Measurements from ENCODE around the gene NTN1. TPM values are rescaled to one million over a fixed set of nuclear protein-coding genes. Genes with fewer than 3 reads are reported as not detected.
A peak's percentile ranks its signal among the peaks of the same experiment; 100 is the strongest.
"Not testable (repeated sequence)": the region's sequence is repeated elsewhere in the genome, so short reads cannot be mapped to it uniquely, and the experiment has no call there.

NTN1 gene
- total and polyA plus RNA-seq, 7 experiments from 2014 or later, result 0.07 to 0.12 (median 0.11) TPM; not detected in 4

- intact Hi-C loops (cut with micrococcal nuclease), result no loop called here
- H3K27ac Mint-ChIP-seq, result peak overlapping the region in 1 of 9 donors; percentile 29
- Histone ChIP-seq H3K9me3 (ENCODE audit: control insufficient read depth in 2 of 3, low read length in 3 of 3) (no peaks in the 10 kb centered on the region), H3K4me1 (ENCODE audit: control insufficient read depth in 2 of 2, insufficient read depth in 2 of 2, low read length in 2 of 2) (peaks cover 0 to 10% of the 10 kb centered on the region in 2 donors), H3K27ac (ENCODE audit: low read depth, low read length) (no peak overlapping the region), H3K36me3 (ENCODE audit: control insufficient read depth in 2 of 3, insufficient read depth in 3 of 3, low read length in 3 of 3) (no peaks in the 10 kb centered on the region), H3K4me3 (ENCODE audit: low read length) (no peak overlapping the region), H3K27me3 (ENCODE audit: control insufficient read depth in 2 of 2, insufficient read depth in 2 of 2, low read length in 2 of 2) (no peaks in the 10 kb centered on the region)
- peaks cover 0 to 18% (median 4%) of the 10 kb centered on the region in 5 donors for H3K36me3 Mint-ChIP-seq
- ChIA-PET CTCF (no interaction called here), POLR2A (no interaction called here)
- H3K4me3 Mint-ChIP-seq, result no peak overlapping the region
- H3K4me1 Mint-ChIP-seq, result peaks cover 19 to 45% (median 23%) of the 10 kb centered on the region in 7 donors
- H3K27me3 Mint-ChIP-seq, result no peaks in the 10 kb centered on the region
- ATAC-seq (no peak), DNase-seq (no peak)
- no peaks in the 10 kb centered on the region for H3K9me3 Mint-ChIP-seq
Observed at GRCh38 chr17:9256361-9256750, 235.0 kb downstream of the NTN1 start.

- Histone ChIP-seq H3K9me3 (ENCODE audit: control insufficient read depth in 2 of 3, low read length in 3 of 3) (no peaks in the 10 kb centered on the region), H3K4me1 (ENCODE audit: control insufficient read depth in 2 of 2, insufficient read depth in 2 of 2, low read length in 2 of 2) (peaks cover 0 to 10% of the 10 kb centered on the region in 2 donors), H3K27ac (ENCODE audit: low read depth, low read length) (no peak overlapping the region), H3K36me3 (ENCODE audit: control insufficient read depth in 2 of 3, insufficient read depth in 3 of 3, low read length in 3 of 3) (no peaks in the 10 kb centered on the region), H3K4me3 (ENCODE audit: low read length) (no peak overlapping the region), H3K27me3 (ENCODE audit: control insufficient read depth in 2 of 2, insufficient read depth in 2 of 2, low read length in 2 of 2) (no peaks in the 10 kb centered on the region)
- Mint-ChIP-seq H3K27ac (peak overlapping the region in 2 of 9 donors; percentile 29 to 52), H3K9me3 (no peaks in the 10 kb centered on the region), H3K4me3 (no peak overlapping the region), H3K36me3 (peaks cover 0 to 18% (median 4%) of the 10 kb centered on the region in 5 donors), H3K4me1 (peaks cover 21 to 47% (median 23%) of the 10 kb centered on the region in 7 donors), H3K27me3 (no peaks in the 10 kb centered on the region)
- ATAC-seq (no peak), DNase-seq (no peak)
- CTCF ChIA-PET, result no interaction called here
- intact Hi-C loops (cut with micrococcal nuclease), result no loop called here
- POLR2A ChIA-PET, result no interaction called here
Observed at GRCh38 chr17:9256751-9257629, 235.7 kb downstream of the NTN1 start.

- POLR2A ChIA-PET, result not testable (repeated sequence)
Observed at GRCh38 chr17:9257630-9257965, 236.3 kb downstream of the NTN1 start.

GRCh38 chr17:9258115-9259015 lies 237.1 kb downstream of the NTN1 start:
- Histone ChIP-seq H3K4me3 (ENCODE audit: low read length) (no peak overlapping the region), H3K27ac (ENCODE audit: low read depth, low read length) (no peak overlapping the region), H3K27me3 (ENCODE audit: control insufficient read depth in 2 of 2, insufficient read depth in 2 of 2, low read length in 2 of 2) (no peaks in the 10 kb centered on the region), H3K4me1 (ENCODE audit: control insufficient read depth in 2 of 2, insufficient read depth in 2 of 2, low read length in 2 of 2) (peaks cover 0 to 1% of the 10 kb centered on the region in 2 donors), H3K9me3 (ENCODE audit: control insufficient read depth in 2 of 3, low read length in 3 of 3) (no peaks in the 10 kb centered on the region), H3K36me3 (ENCODE audit: control insufficient read depth in 2 of 3, insufficient read depth in 3 of 3, low read length in 3 of 3) (no peaks in the 10 kb centered on the region)
- no peak for DNase-seq
- H3K27me3 Mint-ChIP-seq, result no peaks in the 10 kb centered on the region
- H3K36me3 Mint-ChIP-seq, result peaks cover 0 to 18% (median 4%) of the 10 kb centered on the region in 5 donors
- POLR2A ChIA-PET, result no interaction called here
- peak overlapping the region in 1 of 9 donors; percentile 31 for H3K27ac Mint-ChIP-seq
- H3K9me3 Mint-ChIP-seq, result peaks cover 0 to under 1% (median 0%) of the 10 kb centered on the region in 11 donors
- CTCF ChIA-PET, result no interaction called here
- no peak for ATAC-seq
- intact Hi-C loops (cut with micrococcal nuclease), result no loop called here
- H3K4me1 Mint-ChIP-seq, result peaks cover 11 to 36% (median 13%) of the 10 kb centered on the region in 7 donors
- no peak overlapping the region for H3K4me3 Mint-ChIP-seq

More at GRCh38 chr17:9257630-9257965, 236.3 kb downstream of the NTN1 start:
- Mint-ChIP-seq H3K27ac (peak overlapping the region in 1 of 9 donors; percentile 52), H3K36me3 (peaks cover 0 to 18% (median 4%) of the 10 kb centered on the region in 5 donors), H3K4me1 (peaks cover 19 to 44% (median 20%) of the 10 kb centered on the region in 7 donors)
- H3K9me3 Mint-ChIP-seq; DNase-seq; H3K36me3 ChIP-seq (ENCODE audit: control insufficient read depth in 2 of 3, insufficient read depth in 3 of 3, low read length in 3 of 3); H3K4me3 ChIP-seq (ENCODE audit: low read length); H3K27me3 ChIP-seq (ENCODE audit: control insufficient read depth in 2 of 2, insufficient read depth in 2 of 2, low read length in 2 of 2); H3K9me3 ChIP-seq (ENCODE audit: control insufficient read depth in 2 of 3, low read length in 3 of 3); H3K27me3 Mint-ChIP-seq; H3K4me1 ChIP-seq (ENCODE audit: control insufficient read depth in 2 of 2, insufficient read depth in 2 of 2, low read length in 2 of 2); ATAC-seq; H3K27ac ChIP-seq (ENCODE audit: low read depth, low read length); H3K4me3 Mint-ChIP-seq; intact Hi-C loops (cut with micrococcal nuclease); CTCF ChIA-PET: not testable (repeated sequence)

- Histone ChIP-seq H3K4me3 (ENCODE audit: low read length) (no peak overlapping the region), H3K27ac (ENCODE audit: low read depth, low read length) (no peak overlapping the region), H3K4me1 (ENCODE audit: control insufficient read depth in 2 of 2, insufficient read depth in 2 of 2, low read length in 2 of 2) (no peaks in the 10 kb centered on the region), H3K9me3 (ENCODE audit: control insufficient read depth in 2 of 3, low read length in 3 of 3) (no peaks in the 10 kb centered on the region), H3K36me3 (ENCODE audit: control insufficient read depth in 2 of 3, insufficient read depth in 3 of 3, low read length in 3 of 3) (no peaks in the 10 kb centered on the region), H3K27me3 (ENCODE audit: control insufficient read depth in 2 of 2, insufficient read depth in 2 of 2, low read length in 2 of 2) (no peaks in the 10 kb centered on the region)
- intact Hi-C loops (cut with micrococcal nuclease), result no loop called here
- peaks cover 0 to 25% (median 15%) of the 10 kb centered on the region in 5 donors for H3K36me3 Mint-ChIP-seq
- H3K4me1 Mint-ChIP-seq, result peaks cover 8 to 26% (median 9%) of the 10 kb centered on the region in 7 donors
- no peak overlapping the region for H3K4me3 Mint-ChIP-seq
- peak overlapping the region in 1 of 9 donors; percentile 28 for H3K27ac Mint-ChIP-seq
- CTCF ChIA-PET, result no interaction called here
- peaks cover 0 to 7% (median 0%) of the 10 kb centered on the region in 11 donors for H3K9me3 Mint-ChIP-seq
- no peaks in the 10 kb centered on the region for H3K27me3 Mint-ChIP-seq
- no peak for ATAC-seq
- no peak for DNase-seq
- POLR2A ChIA-PET, result no interaction called here
Observed at GRCh38 chr17:9259419-9259818, 238.1 kb downstream of the NTN1 start.

GRCh38 chr17:9261081-9262012 lies 240.0 kb downstream of the NTN1 start:
- Mint-ChIP-seq H3K9me3 (peaks cover 0 to 7% (median 0%) of the 10 kb centered on the region in 11 donors), H3K27me3 (no peaks in the 10 kb centered on the region), H3K27ac (peak overlapping the region in 1 of 9 donors; percentile 59), H3K36me3 (peaks cover 0 to 28% (median 15%) of the 10 kb centered on the region in 5 donors), H3K4me1 (peaks cover 5 to 21% (median 9%) of the 10 kb centered on the region in 7 donors), H3K4me3 (no peak overlapping the region)
- Histone ChIP-seq H3K36me3 (ENCODE audit: control insufficient read depth in 2 of 3, insufficient read depth in 3 of 3, low read length in 3 of 3) (no peaks in the 10 kb centered on the region), H3K4me1 (ENCODE audit: control insufficient read depth in 2 of 2, insufficient read depth in 2 of 2, low read length in 2 of 2) (no peaks in the 10 kb centered on the region), H3K27me3 (ENCODE audit: control insufficient read depth in 2 of 2, insufficient read depth in 2 of 2, low read length in 2 of 2) (no peaks in the 10 kb centered on the region), H3K9me3 (ENCODE audit: control insufficient read depth in 2 of 3, low read length in 3 of 3) (no peaks in the 10 kb centered on the region), H3K4me3 (ENCODE audit: low read length) (no peak overlapping the region), H3K27ac (ENCODE audit: low read depth, low read length) (no peak overlapping the region)
- DNase-seq (no peak), ATAC-seq (no peak)
- ChIA-PET POLR2A (no interaction called here), CTCF (no interaction called here)
- intact Hi-C loops (cut with micrococcal nuclease), result no loop called here

All from naive thymus-derived CD4-positive, alpha-beta T cell (primary cell).